ENCODE results near the gene USF1.

- TF ChIP-seq, protein P1, sequence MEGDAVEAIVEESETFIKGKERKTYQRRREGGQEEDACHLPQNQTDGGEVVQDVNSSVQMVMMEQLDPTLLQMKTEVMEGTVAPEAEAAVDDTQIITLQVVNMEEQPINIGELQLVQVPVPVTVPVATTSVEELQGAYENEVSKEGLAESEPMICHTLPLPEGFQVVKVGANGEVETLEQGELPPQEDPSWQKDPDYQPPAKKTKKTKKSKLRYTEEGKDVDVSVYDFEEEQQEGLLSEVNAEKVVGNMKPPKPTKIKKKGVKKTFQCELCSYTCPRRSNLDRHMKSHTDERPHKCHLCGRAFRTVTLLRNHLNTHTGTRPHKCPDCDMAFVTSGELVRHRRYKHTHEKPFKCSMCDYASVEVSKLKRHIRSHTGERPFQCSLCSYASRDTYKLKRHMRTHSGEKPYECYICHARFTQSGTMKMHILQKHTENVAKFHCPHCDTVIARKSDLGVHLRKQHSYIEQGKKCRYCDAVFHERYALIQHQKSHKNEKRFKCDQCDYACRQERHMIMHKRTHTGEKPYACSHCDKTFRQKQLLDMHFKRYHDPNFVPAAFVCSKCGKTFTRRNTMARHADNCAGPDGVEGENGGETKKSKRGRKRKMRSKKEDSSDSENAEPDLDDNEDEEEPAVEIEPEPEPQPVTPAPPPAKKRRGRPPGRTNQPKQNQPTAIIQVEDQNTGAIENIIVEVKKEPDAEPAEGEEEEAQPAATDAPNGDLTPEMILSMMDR (IDR thresholded peaks at IDR 0.05) = no peak
- TF ChIP-seq EP300 (IDR thresholded peaks at IDR 0.05) (no peak), POLR2A (IDR thresholded peaks at IDR 0.05) (no peak)
Measured at GRCh38 chr1:161021970-161022353, 23.8 kb downstream of the USF1 start.

Data from stomach (tissue), 4 donors.